SW480 (cell line): ENCODE results near the gene GP2.
"Not testable (repeated sequence)": the region's sequence is repeated elsewhere in the genome, so short reads cannot be mapped to it uniquely, and the experiment has no call there.

Experiments
- DNase-seq: peaks from one replicate; pipeline ENCODE4 v3.0.0-alpha.2; 2016; ENCODE audit warnings: low spot score

Gene GP2

GRCh38 chr16:20325005-20325404 lies 2.3 kb downstream of the GP2 start:
- DNase-seq, result no peak

- no peak for DNase-seq
Measured at GRCh38 chr16:20323591-20324117, 3.7 kb downstream of the GP2 start.

- no peak for DNase-seq
Measured at GRCh38 chr16:20322696-20323095, 4.6 kb downstream of the GP2 start.

- DNase-seq, result no peak
Measured at GRCh38 chr16:20321671-20322070, 5.6 kb downstream of the GP2 start.

- DNase-seq, result not testable (repeated sequence)
Measured at GRCh38 chr16:20321051-20321450, 6.3 kb downstream of the GP2 start.

GRCh38 chr16:20320592-20320991 lies 6.7 kb downstream of the GP2 start:
- DNase-seq, result no peak

- no peak for DNase-seq
Measured at GRCh38 chr16:20320178-20320577, 7.1 kb downstream of the GP2 start.

GRCh38 chr16:20319406-20319805 lies 7.9 kb downstream of the GP2 start:
- DNase-seq, result no peak

GRCh38 chr16:20318437-20318836 lies 8.9 kb downstream of the GP2 start:
- no peak for DNase-seq

- DNase-seq, result no peak
Measured at GRCh38 chr16:20318006-20318405, 9.3 kb downstream of the GP2 start.

- DNase-seq, result no peak
Measured at GRCh38 chr16:20317117-20317516, 10.2 kb downstream of the GP2 start.

- DNase-seq, result no peak
Measured at GRCh38 chr16:20316715-20317114, 10.6 kb downstream of the GP2 start.

GRCh38 chr16:20315764-20316163 lies 11.5 kb downstream of the GP2 start:
- no peak for DNase-seq

GRCh38 chr16:20314575-20314974 lies 12.7 kb downstream of the GP2 start:
- no peak for DNase-seq

GRCh38 chr16:20313741-20314140 lies 13.6 kb downstream of the GP2 start:
- no peak for DNase-seq

- DNase-seq, result not testable (repeated sequence)
Measured at GRCh38 chr16:20312536-20313095, 14.7 kb downstream of the GP2 start.

- no peak for DNase-seq
Measured at GRCh38 chr16:20311548-20311947, 15.8 kb downstream of the GP2 start.

GRCh38 chr16:20310421-20311395 lies 16.6 kb downstream of the GP2 start:
- DNase-seq, result no peak

GRCh38 chr16:20309786-20310185 lies 17.5 kb downstream of the GP2 start:
- DNase-seq, result no peak

- no peak for DNase-seq
Measured at GRCh38 chr16:20308801-20309590, 18.3 kb downstream of the GP2 start.

GRCh38 chr16:20308266-20308665 lies 19.0 kb downstream of the GP2 start:
- no peak for DNase-seq

GRCh38 chr16:20307791-20308190 lies 19.5 kb downstream of the GP2 start:
- no peak for DNase-seq
